Mucosa of rectum (tissue), 2 donors: ENCODE data around the gene CRYBA2.

Source experiments
- H3K27ac ChIP-seq, 2 donors: one replicate each; pipeline ENCODE4 v1.7.0; 2013; ENCODE audit warnings: inconsistent platforms in 2 of 2, low read depth in 2 of 2, low read length in 2 of 2
- H3K27me3 ChIP-seq, 2 donors: one replicate each; pipeline ENCODE4 v1.7.0; 2013; ENCODE audit warnings: low read length in 2 of 2; ENCODE audit not compliant: control insufficient read depth in 2 of 2, insufficient read depth in 2 of 2
- H3K36me3 ChIP-seq, 2 donors: one replicate each; pipeline ENCODE4 v1.7.0; 2013; ENCODE audit warnings: low read length in 2 of 2; ENCODE audit not compliant: control insufficient read depth in 2 of 2, insufficient read depth in 2 of 2
- H3K4me1 ChIP-seq, 2 donors: one replicate each; pipeline ENCODE4 v1.7.0; 2013; ENCODE audit warnings: low read length in 2 of 2, mild to moderate bottlenecking in 1 of 2; ENCODE audit not compliant: control insufficient read depth in 2 of 2, insufficient read depth in 2 of 2
- H3K4me3 ChIP-seq, 2 donors: one replicate each; pipeline ENCODE4 v1.7.0; 2013; ENCODE audit warnings: low read length in 2 of 2
- H3K9ac ChIP-seq, 2 donors: one replicate each; pipeline ENCODE4 v1.7.0; 2013; ENCODE audit warnings: low read length in 2 of 2, low read depth in 1 of 2, mild to moderate bottlenecking in 1 of 2
- H3K9me3 ChIP-seq, 2 donors: one replicate each; pipeline ENCODE4 v1.7.0; 2013; ENCODE audit warnings: low read length in 2 of 2; ENCODE audit not compliant: control insufficient read depth in 2 of 2
- donor health status: healthy.
- donor health status: Normal muscosa, but diverticular disease.

Gene CRYBA2

DNA sequence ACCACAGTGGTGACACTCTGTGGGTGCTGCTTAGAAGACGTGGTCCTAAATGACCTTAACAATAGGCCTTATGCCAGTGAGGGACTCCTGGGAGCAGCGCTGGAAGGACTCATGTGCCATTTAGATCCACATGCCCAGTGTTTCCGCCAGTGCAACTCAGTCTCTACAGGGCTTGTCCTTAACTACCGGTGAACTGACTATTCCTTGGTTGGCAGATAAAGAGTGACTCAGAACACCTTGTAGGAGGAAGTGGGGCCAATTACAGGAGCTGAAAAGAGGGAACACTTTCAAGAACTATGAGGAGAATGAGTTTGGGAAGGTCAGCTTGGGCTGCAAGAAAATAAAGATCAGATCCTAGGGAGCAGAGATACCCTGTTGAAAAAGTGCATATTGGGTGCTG is 35.6 kb downstream of the CRYBA2 start:
- Histone ChIP-seq H3K27ac (no peak overlapping the region), H3K4me3 (no peak overlapping the region), H3K9me3 (no peaks in the 10 kb centered on the region), H3K27me3 (peaks cover 32 to 63% of the 10 kb centered on the region in 2 donors), H3K4me1 (peaks cover 2 to 4% of the 10 kb centered on the region in 2 donors), H3K9ac (no peak overlapping the region), H3K36me3 (no peaks in the 10 kb centered on the region)

DNA sequence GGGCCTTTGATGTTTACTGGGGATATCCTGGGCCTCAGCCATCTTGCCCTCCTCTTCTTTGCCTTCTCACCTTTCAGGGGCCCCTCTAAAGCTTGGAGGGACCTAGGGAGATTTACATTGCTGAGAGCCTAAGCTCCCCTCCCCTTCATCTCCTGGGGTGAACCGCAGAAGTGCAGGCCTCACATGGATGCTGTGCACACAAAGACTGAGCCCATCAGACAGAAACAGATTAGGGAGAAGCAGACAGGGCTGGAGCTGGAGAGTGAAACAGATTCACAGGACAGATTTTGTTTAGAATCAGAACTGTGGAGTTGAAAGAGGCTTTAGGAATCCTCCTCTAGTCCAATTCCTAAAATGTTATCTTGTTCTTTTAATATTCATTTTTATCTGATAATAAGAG is 37.2 kb downstream of the CRYBA2 start:
- Histone ChIP-seq H3K9ac (no peak overlapping the region), H3K4me3 (no peak overlapping the region), H3K27me3 (peaks cover 25 to 52% of the 10 kb centered on the region in 2 donors), H3K36me3 (no peaks in the 10 kb centered on the region), H3K4me1 (peaks cover 2 to 4% of the 10 kb centered on the region in 2 donors), H3K27ac (no peak overlapping the region), H3K9me3 (no peaks in the 10 kb centered on the region)

DNA sequence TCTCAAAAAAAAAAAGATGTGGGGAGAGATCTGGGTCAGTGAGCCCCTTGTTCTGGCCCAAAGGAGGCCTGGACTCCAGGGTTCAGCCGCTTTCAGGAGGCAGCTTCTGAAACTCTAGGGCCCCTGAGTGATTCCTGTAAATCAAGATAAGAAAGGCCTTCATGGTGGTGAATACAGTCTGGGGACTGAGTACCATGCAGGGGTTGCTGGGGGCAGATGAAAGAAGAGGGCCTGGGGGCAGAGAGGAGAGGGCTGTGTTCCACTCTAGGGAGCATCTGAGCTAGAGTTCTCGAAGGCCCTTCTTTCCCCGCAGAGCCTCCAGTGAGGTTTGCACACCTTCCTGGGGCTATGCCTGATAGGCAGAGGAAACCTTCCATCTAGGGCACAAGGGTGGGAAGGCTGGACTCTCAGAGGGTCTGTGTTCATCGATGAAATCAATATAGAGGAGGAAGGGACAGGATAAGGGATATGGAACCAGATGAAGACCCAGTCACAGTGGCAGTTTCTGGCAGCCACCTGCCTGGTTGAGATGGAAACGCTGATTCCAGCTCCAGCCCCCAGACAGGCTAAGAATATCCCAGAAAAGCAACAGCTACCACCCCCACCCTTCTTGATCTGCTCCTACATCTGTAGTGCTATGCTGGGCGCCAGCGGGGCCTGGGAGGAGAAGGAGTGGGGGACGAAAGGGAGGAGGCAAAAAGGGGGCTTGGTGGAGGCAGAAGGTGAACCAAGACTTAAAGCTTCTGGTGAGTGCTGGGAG is 38.5 kb downstream of the CRYBA2 start:
- H3K4me1 ChIP-seq: peaks cover 0 to under 1% of the 10 kb centered on the region in 2 donors
- no peaks in the 10 kb centered on the region for H3K9me3 ChIP-seq
- no peak overlapping the region for H3K4me3 ChIP-seq
- H3K27me3 ChIP-seq: peaks cover 21 to 40% of the 10 kb centered on the region in 2 donors
- no peak overlapping the region for H3K9ac ChIP-seq
- no peak overlapping the region for H3K27ac ChIP-seq
- no peaks in the 10 kb centered on the region for H3K36me3 ChIP-seq

DNA sequence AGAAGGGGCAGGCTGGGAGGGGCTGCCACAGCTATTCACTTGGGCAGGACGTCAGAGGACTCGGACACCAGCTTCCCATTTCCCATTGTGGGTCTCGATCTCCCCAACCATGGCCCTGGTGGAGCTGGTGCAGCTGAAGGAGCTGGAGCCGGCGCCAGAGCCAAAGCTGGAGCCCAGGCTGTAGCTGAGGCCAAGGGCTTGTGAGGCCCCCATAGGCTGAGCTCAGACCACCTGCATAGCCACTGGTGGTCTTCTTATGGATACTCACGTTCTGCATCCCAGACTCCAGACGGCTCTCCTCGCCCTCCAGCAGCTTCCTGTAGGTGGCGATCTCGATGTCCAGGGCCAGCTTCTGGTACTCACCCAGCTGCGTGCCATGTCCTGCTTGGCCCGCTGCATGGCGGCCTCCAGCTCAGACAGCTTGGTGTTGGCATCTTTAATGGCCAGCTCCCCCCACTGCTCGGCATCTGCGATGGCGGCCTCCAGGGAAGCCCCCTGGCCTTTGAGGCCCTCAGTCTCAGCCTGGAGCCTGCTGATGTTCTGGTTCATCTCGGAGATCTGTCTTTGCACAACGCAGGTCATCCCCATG is 39.8 kb downstream of the CRYBA2 start:
- no peaks in the 10 kb centered on the region for H3K9me3 ChIP-seq
- no peaks in the 10 kb centered on the region for H3K36me3 ChIP-seq
- no peaks in the 10 kb centered on the region for H3K4me1 ChIP-seq
- no peak overlapping the region for H3K27ac ChIP-seq
- H3K9ac ChIP-seq: no peak overlapping the region
- peaks cover 15 to 28% of the 10 kb centered on the region in 2 donors for H3K27me3 ChIP-seq
- no peak overlapping the region for H3K4me3 ChIP-seq

DNA sequence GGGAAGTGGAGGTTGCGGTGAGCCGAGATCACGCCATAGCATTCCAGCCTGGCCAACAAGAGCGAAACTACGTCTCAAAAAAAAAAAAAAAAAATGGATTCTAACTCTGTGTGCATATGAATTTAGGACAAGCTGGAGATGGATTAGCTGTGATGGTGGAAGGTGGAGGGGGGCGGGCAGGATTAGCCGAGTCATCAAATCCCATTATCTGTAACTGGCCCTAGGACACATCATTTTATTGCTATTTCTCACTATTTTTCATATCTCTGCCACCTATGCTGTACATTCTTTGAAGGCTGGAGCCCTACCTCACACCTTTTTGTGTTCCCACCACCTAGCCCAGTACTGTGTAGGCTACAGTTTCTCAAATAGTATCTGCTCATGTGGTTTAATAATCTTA is 41.1 kb downstream of the CRYBA2 start:
- Histone ChIP-seq H3K36me3 (no peaks in the 10 kb centered on the region), H3K27ac (no peak overlapping the region), H3K4me3 (no peak overlapping the region), H3K9me3 (no peaks in the 10 kb centered on the region), H3K4me1 (no peaks in the 10 kb centered on the region), H3K9ac (no peak overlapping the region), H3K27me3 (peaks cover 9 to 16% of the 10 kb centered on the region in 2 donors)

DNA sequence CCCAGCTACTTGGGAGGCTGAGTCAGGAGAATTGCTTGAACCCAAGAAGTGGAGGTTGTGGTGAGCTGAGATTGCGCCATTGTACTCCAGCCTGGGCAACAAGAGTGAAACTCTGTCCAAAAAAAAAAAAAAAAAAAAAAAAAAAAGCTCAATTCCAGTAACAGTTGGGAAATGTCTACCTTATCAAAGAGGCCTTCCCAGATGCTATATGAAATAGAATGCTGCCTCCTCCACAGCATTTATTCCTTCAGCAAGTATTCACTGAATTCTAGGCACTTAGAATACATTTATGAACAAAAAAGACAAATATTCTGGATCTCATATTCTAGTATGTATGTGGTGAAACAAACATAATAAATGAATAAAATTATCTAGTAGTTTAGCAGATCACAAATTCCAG is 46.6 kb downstream of the CRYBA2 start:
- Histone ChIP-seq H3K4me3 (no peak overlapping the region), H3K36me3 (no peaks in the 10 kb centered on the region), H3K4me1 (no peaks in the 10 kb centered on the region), H3K27me3 (peaks cover 5 to 13% of the 10 kb centered on the region in 2 donors), H3K27ac (no peak overlapping the region), H3K9me3 (no peaks in the 10 kb centered on the region), H3K9ac (no peak overlapping the region)

DNA sequence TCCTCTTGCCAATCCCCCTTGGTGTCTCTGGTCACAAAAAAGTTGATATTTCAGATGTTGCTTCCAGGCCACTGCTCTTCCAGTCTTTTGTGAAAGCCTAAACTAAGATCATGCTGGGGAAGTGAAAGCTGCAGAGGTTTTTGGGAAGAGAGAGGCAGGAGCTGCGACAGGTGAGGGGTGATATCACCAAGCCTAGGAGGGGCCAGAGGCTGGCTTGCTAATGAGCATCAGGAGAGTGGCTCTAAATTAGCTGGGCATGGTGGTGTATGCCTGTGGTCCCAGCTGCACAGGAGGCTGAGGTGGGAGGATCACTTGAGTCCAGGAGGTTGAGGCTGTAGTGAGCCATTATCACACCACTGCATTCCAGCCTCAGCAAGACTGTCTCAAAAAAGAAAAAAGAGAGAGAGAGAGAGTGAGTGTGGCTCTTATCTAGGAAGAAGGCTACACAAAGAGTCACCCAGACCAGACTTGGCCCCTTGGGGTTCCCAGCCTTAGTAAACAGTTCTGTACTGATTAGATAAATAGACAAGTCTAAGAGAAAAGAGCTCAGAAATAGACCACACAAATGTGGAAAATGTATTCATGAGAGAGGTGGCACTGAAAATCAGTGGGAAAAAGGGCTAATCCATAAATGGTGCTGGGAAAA is 48.3 kb downstream of the CRYBA2 start:
- Histone ChIP-seq H3K9ac (no peak overlapping the region), H3K9me3 (no peaks in the 10 kb centered on the region), H3K4me3 (no peak overlapping the region), H3K36me3 (no peaks in the 10 kb centered on the region), H3K27ac (no peak overlapping the region), H3K4me1 (no peaks in the 10 kb centered on the region), H3K27me3 (peaks cover 4 to 13% of the 10 kb centered on the region in 2 donors)
